Left ventricle myocardium inferior (tissue), 1 donor: ENCODE measurements around the gene PLPP6. TPM values are rescaled to one million over a fixed set of nuclear protein-coding genes. Genes with fewer than 3 reads are reported as not detected.
"Not testable (repeated sequence)": the region's sequence is repeated elsewhere in the genome, so short reads cannot be mapped to it uniquely, and the experiment has no call there.

Experiments
- DNase-seq: peaks from one replicate; pipeline ENCODE4 v3.0.0-alpha.2; 2020
- H3K27ac ChIP-seq: fragments of 200-600 bp; replicated peaks from 2 replicates; pipeline ENCODE4 v1.8.0; 2021
- H3K27me3 ChIP-seq: fragments of 200-600 bp; 2 replicates; pipeline ENCODE4 v1.8.0; 2021; ENCODE audit warnings: low read depth
- H3K36me3 ChIP-seq: fragments of 200-600 bp; 2 replicates; pipeline ENCODE4 v1.8.0; 2021
- H3K4me1 ChIP-seq: fragments of 200-600 bp; 2 replicates; pipeline ENCODE4 v1.8.0; 2021
- H3K4me3 ChIP-seq: fragments of 200-600 bp; 2 replicates; pipeline ENCODE4 v1.8.0; 2021; ENCODE audit warnings: mild to moderate bottlenecking, moderate library complexity
- H3K9me3 ChIP-seq: fragments of 200-600 bp; replicated peaks from 2 replicates; pipeline ENCODE4 v1.8.0; 2021
- intact Hi-C: fragments of 100-400 bp; cut with micrococcal nuclease; formaldehyde crosslinking; loops from one replicate; pipeline ENCODE4 v1.11.0; 2022
- total RNA-seq: library from RNA; stranded (reverse); fragmentation: NEBNext Ultra II Directional; extraction: Animal tissue kit (Norgen Biotek cat#: 25700); gene quantifications from one replicate; pipeline ENCODE4 v1.2.1, GENCODE V29; 2021
- TF ChIP-seq, protein P1 (sequence below): fragments of 200-600 bp; IDR thresholded peaks from 2 replicates; pipeline ENCODE4 v1.8.0; 2021; ENCODE audit warnings: antibody characterized with exemption, mild to moderate bottlenecking, borderline replicate concordance
- donor health status: DM: no; HTN: yes; CAD: no; lungs with severe emphysema.

PLPP6 gene
- total RNA-seq, 1 donor from 2014 or later, result 2.1 TPM

DNA sequence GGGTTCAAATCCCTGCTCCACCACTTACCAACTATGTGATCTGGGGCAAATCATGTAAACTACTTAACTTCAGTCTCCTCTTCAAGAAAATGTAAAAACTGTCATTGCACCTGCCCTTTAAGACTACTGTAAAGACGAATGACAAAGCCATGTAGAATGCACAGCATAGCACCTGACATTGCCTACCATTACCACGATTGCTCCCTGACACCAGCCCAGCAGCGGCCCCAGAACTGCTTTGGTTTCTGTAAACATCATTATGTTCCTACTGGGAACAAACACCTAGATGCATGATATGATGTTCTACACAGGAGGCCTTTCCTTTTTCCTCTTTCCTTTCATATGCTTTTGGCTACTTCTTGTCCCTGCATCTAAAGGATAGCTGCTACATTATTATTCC lies 23.1 kb upstream of the PLPP6 start:
- H3K27me3 ChIP-seq, result no peaks in the 10 kb centered on the region
- H3K9me3 ChIP-seq, result no peaks in the 10 kb centered on the region
- no peak overlapping the region for H3K27ac ChIP-seq
- intact Hi-C loops, result loop anchor here (2.0 kb wide), 1 partner anchor 256 kb away; no protein-coding TSS in a partner anchor
- DNase-seq, result no peak
- H3K4me3 ChIP-seq, result no peak overlapping the region
- H3K4me1 ChIP-seq, result no peaks in the 10 kb centered on the region
- no peaks in the 10 kb centered on the region for H3K36me3 ChIP-seq
- TF ChIP-seq, protein P1, sequence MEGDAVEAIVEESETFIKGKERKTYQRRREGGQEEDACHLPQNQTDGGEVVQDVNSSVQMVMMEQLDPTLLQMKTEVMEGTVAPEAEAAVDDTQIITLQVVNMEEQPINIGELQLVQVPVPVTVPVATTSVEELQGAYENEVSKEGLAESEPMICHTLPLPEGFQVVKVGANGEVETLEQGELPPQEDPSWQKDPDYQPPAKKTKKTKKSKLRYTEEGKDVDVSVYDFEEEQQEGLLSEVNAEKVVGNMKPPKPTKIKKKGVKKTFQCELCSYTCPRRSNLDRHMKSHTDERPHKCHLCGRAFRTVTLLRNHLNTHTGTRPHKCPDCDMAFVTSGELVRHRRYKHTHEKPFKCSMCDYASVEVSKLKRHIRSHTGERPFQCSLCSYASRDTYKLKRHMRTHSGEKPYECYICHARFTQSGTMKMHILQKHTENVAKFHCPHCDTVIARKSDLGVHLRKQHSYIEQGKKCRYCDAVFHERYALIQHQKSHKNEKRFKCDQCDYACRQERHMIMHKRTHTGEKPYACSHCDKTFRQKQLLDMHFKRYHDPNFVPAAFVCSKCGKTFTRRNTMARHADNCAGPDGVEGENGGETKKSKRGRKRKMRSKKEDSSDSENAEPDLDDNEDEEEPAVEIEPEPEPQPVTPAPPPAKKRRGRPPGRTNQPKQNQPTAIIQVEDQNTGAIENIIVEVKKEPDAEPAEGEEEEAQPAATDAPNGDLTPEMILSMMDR, result no peak

DNA sequence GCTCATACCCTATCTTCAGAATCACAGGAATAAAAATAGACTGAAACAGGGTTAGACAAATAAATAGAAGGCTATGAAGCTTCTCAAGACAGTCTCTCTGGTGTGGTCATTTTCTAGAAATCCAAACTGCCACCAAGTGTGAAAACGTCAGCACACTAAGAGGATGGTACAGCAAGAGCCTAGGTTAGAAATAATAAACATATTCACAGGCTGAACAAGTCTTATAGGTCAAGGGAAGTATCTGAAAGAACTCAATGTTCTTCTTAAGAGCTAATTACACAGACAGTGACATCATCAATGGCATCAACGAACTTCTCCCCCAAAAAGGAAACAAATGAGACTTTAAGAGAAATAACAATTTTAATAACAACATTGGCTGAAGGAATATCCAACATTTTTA lies 22.7 kb upstream of the PLPP6 start:
- H3K27ac ChIP-seq, result no peak overlapping the region
- no peak for DNase-seq
- H3K9me3 ChIP-seq, result no peaks in the 10 kb centered on the region
- intact Hi-C loops, result loop anchor here (2.0 kb wide), 1 partner anchor 257 kb away; no protein-coding TSS in a partner anchor
- no peaks in the 10 kb centered on the region for H3K36me3 ChIP-seq
- H3K4me3 ChIP-seq, result no peak overlapping the region
- TF ChIP-seq, protein P1, result no peak
- no peaks in the 10 kb centered on the region for H3K4me1 ChIP-seq
- no peaks in the 10 kb centered on the region for H3K27me3 ChIP-seq

DNA sequence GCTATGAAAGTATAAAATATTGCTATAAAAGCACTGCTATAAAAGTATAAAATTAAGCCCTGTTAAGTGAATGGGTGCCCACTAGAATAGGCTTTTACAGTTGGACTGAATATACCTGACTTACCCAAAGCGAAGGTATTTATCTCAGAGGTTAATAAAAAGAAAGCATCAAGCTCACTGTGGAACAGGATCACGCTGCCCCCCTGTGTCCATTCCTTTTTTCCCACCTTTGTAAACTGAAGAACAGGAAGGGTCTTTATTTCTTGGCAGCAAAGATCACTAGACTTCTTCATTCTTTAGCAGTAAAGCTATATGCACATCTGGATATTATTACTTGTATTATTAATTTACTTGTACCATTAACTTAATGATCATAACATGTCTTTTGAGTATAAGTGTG lies 22.1 kb upstream of the PLPP6 start:
- intact Hi-C loops, result no loop called here
- DNase-seq, result no peak
- no peak overlapping the region for H3K27ac ChIP-seq
- no peaks in the 10 kb centered on the region for H3K4me1 ChIP-seq
- TF ChIP-seq, protein P1, result peak; percentile 65
- no peaks in the 10 kb centered on the region for H3K36me3 ChIP-seq
- H3K4me3 ChIP-seq, result no peak overlapping the region
- no peaks in the 10 kb centered on the region for H3K27me3 ChIP-seq
- H3K9me3 ChIP-seq, result no peaks in the 10 kb centered on the region

DNA sequence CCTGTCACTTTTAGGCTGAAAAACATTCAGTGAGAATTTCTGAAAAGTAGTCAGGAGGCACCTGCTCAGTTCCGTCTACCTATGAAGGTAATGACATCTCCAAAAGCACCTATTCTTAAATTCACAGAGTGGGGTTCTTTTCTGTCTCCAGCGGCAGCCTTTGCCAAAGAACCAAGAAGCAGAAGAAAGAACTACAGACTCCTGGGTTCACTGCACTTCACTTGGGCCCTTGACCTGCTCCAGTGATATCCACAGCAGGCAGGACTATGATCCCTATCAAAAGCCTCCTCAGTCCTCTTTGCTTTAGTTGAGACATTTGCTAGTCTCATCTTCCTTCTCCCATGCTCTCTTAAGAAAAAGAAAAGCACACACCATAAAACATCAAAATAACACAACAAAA lies 19.7 kb upstream of the PLPP6 start:
- TF ChIP-seq, protein P1, result no peak
- DNase-seq, result no peak
- intact Hi-C loops, result no loop called here
- Histone ChIP-seq H3K4me3 (no peak overlapping the region), H3K27me3 (no peaks in the 10 kb centered on the region), H3K36me3 (no peaks in the 10 kb centered on the region), H3K4me1 (no peaks in the 10 kb centered on the region), H3K27ac (no peak overlapping the region), H3K9me3 (no peaks in the 10 kb centered on the region)

DNA sequence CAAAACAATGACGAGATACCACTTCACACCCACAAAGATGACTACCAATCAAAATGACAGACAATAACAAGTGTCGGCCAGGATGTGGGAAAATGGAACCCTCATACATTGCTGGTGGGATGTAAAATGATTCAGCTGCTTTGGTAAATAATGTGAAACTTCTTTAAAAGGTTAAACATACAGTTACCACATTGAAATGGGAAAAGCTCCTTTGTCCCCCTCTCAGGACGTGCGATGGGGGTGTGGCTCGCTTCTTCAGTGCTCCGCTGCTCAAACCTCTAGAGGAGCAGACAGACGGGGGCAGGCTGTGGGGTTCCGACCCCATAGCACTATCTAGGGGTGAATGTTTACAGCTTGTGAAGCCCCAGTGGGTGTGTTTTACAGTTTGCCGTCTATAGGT lies 8.0 kb upstream of the PLPP6 start:
- TF ChIP-seq, protein P1, result no peak
- no peaks in the 10 kb centered on the region for H3K27me3 ChIP-seq

DNA sequence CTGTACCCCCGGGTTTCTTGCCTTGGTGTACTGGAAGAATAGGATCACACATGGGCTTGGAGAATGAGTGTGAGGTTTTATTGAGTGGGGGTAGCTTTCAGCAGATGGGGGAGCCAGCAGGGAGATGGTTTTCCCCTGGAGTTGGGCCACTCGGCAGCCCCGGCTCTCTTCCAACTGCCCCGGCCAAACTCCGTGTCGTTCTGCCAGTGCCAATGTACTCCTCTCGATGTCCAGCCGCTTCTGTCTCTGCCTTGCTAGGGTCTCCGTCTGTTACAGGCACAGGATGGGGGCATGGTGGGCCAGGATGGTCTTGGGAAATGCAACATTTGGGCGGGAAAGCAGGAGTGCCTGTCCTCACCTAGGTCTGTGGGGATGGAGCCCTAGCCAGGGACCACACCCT lies 7.6 kb upstream of the PLPP6 start:
- Histone ChIP-seq H3K27ac (no peak overlapping the region), H3K4me1 (no peaks in the 10 kb centered on the region), H3K27me3 (no peaks in the 10 kb centered on the region), H3K36me3 (no peaks in the 10 kb centered on the region), H3K4me3 (no peak overlapping the region), H3K9me3 (no peaks in the 10 kb centered on the region)
- TF ChIP-seq, protein P1, result no peak
- DNase-seq, result no peak
- intact Hi-C loops, result no loop called here

More for the DNA sequence above, 8.0 kb upstream of the PLPP6 start:
- Histone ChIP-seq H3K27ac (no peak overlapping the region), H3K4me3 (no peak overlapping the region), H3K4me1 (no peaks in the 10 kb centered on the region), H3K36me3 (no peaks in the 10 kb centered on the region), H3K9me3 (no peaks in the 10 kb centered on the region)
- intact Hi-C loops, result no loop called here
- no peak for DNase-seq

DNA sequence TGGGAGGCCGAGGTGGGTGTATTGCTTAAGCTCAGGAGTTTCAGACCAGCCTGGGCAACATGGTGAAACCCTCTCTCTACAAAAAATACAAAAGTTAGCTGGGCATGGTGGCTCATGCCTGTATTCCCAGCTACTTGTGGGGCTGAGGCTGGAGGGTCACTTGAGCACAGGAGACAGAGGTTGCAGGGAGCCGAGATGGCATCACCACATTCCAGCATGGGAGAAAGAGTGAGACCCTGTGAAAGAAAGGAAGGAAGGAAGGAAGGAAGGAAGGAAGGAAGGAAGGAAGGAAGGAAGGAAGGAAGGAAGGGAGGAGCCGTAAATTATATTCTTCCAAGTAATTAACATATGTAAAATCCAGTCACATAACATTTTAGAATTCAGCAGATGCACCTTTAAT lies 5.9 kb upstream of the PLPP6 start:
- intact Hi-C loops, H3K36me3 ChIP-seq, DNase-seq, H3K27me3 ChIP-seq, H3K9me3 ChIP-seq, H3K4me1 ChIP-seq, H3K4me3 ChIP-seq, H3K27ac ChIP-seq: not testable (repeated sequence)
